GM12892 (cell line): ENCODE data around the gene FOXL2.
"Not testable (repeated sequence)": the region's sequence is repeated elsewhere in the genome, so short reads cannot be mapped to it uniquely, and the experiment has no call there.

Experiments
- DNase-seq: peaks from one replicate; pipeline ENCODE4 v3.0.0; 2011; ENCODE audit not compliant: insufficient read length
- FAIRE-seq: peaks from 2 replicates; lab custom pipeline; 2011; peaks lifted over from hg19 to GRCh38; lab: Jason Lieb, UNC
- POLR2A ChIP-seq: IDR thresholded peaks from 2 replicates; pipeline ENCODE4 v1.6.1; 2011; ENCODE audit warnings: low read depth, low read length, control low read depth
- POLR2AphosphoS5 ChIP-seq: IDR thresholded peaks from 2 replicates; pipeline ENCODE4 v1.6.1; 2011; ENCODE audit warnings: low read depth, low read length, control low read depth
- TAF1 ChIP-seq: IDR thresholded peaks from 2 replicates; pipeline ENCODE4 v1.6.1; 2011; ENCODE audit warnings: low read depth, mild to moderate bottlenecking, control low read depth, low read length, borderline replicate concordance

Gene FOXL2

DNA sequence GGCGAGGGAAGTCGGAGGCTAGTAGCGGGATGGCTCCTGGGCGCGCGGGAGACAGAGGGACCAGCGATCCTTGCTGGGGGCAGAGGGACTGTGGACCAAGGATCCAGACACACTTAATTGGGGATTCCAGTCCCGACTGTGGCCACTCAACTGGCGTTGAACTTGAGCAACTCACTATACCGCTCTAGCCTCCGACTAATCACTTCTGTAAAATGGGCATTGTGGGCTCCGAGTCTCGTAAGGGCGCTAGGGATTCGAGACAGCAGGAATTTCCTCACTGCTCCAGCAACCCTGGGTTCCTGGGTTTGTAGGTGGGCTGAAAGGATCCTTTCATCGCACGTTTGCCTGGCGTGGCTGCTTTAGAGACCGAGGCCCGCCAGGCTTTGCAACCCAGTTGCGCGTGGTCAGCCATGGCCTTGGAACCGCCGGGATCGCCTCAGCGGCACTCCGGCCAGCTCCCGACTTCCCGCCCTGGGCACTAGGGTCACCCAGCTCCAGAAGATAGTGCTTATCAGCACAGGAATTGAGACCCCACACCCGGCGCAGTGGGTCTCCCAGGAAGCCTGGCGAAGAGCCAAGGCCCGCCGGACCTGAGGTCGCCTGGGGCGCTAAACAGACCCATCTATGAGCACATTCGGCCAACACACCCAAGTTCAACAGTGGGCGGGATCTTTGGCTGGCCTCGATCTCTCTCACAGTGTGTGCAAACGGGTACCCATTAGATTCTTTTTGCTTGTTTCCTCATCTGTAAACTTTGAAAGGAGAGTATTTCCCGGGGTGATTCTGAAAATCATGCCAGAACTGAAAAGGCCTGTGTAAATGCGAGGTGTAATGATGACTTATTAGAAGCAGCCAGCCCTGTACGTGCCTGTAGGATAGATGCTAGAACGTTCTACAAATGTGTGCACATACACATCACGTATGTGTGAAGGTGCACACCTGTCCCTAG lies 9.9 kb downstream of the FOXL2 start:
- FAIRE-seq (no peak), DNase-seq (no peak)

DNA sequence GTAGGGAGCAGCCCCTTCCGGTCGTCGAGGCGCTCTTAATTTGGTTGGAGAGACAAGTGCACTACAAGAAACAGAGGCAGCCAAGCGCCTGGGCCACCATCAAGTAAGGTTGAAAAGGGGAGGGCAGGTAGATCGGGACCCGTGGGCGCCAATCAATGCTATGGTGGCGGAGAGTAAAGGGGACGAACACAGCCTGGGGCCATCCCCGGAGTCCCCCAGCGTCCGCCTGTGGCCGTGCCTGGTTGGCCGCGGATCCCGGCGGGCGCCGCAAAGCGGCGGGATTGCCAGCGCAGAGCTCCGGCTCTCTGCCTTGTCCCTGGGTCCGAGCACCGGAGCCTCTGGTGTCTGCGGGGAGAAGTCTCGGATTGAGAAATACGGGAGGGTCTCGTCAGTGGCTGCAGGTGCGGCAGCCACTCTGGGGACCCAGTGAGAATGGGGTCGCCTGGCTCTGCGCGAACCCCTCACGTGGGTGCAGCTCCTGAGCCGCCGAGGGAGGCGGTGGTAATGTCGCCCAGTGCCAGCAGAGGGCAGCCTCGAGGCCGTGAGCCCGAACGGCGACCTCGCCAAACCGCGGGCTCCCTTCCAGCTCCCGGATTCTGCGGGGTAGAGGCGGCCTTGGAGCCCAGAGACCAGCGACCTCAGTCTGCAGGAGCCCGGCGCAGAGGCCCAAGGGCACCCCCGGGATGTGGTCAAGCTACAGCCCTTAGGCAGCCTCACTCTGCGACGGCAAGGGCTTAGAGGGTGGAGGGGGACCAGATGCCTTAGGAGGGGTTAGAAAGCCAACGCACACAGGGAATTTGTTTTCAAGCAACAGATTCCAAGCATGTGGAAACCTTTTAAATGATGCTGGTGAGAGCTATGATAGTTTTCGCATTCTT lies 10.8 kb downstream of the FOXL2 start:
- TF ChIP-seq POLR2A (no peak), TAF1 (no peak)
- DNase-seq (peak; percentile 88), FAIRE-seq (peak; percentile 30)

More for the DNA sequence above, 9.9 kb downstream of the FOXL2 start:
- TF ChIP-seq POLR2A (no peak), POLR2AphosphoS5 (no peak), TAF1 (no peak)

DNA sequence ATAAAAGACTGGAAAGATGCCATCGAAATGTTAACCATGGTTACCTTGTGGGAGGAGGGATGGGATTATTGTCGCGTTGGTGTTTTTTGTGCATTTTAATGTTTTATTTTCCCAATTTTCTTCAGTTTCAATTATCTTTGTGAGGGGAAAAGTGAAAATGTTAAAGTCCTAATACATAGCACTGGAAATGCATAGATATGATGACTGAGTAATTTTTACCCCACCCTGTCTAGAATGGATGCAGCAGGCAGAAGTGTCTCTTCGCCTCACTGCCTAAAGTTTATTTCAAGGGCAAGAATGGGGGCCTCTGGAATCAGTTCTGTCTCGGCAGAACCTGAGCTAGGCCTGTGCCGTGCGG lies 11.5 kb downstream of the FOXL2 start:
- TF ChIP-seq TAF1 (no peak), POLR2A (no peak), POLR2AphosphoS5 (no peak)
- FAIRE-seq = no peak

DNA sequence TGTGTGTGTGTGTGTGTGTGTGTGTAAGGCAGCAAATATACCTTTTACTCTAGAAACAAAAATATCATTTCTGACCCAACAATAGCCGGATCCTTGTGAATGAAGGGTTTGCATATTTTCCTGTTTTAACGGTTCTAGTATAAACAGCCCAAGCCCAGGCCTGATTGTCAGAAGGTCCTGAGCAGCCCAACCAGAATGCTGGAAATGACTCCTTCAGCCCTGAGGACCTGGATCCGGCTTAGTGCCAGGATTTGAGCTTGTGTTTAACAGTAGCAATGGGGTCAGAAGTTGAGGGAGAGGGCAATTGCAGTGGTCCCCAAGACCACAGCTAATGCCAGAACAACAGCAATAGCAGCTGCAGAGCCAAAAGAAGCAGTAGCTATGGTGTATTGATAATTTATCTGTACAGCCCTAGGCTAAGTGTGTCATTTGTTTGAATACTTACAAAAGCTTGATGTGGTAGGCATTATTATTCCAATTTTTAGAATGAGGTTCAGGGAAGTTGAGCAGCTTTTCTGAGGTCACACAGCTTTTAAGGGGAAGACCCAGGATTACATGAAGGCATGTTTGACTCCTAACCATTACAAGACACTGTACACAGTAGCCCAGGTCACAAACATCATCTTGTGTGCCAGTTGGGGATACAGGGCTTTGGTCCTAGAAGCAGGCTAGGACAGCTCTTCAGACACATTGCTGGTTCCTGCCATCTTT lies 12.8 kb downstream of the FOXL2 start:
- FAIRE-seq = no peak
- no peak for DNase-seq
- no peak for TF ChIP-seq TAF1
- no peak for TF ChIP-seq POLR2AphosphoS5
- TF ChIP-seq POLR2A = no peak

More for the DNA sequence above, 11.5 kb downstream of the FOXL2 start:
- DNase-seq = no peak

DNA sequence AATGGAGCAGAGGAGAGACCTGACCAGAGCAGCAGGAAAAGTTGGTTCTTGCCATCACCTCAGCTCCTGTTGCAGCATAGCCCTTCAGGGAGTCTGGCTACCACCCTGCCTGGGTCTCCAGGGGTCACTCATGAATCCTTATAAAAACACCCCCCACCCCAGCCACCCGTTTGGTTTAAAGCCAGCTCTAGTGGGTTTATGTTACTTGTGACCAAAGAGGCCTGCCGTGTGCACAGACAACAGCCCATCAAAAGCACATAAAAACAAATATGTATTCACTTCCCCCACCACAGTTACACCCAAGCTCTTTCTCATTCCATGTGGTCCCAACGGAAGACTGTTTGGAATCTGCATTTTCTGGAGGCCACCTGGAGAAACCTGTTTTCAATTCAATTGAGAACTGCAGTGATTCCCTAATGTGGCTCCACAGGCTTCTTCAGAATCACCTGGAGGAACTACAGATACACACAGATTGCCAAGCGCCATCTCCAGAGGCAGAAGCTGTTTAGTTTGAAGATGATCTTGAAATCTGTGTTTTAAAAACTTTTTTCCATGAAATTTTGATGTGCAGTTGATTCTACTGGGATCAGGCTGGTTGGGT lies 13.8 kb downstream of the FOXL2 start:
- TF ChIP-seq POLR2AphosphoS5 (no peak), POLR2A (no peak), TAF1 (no peak)
- no peak for DNase-seq

DNA sequence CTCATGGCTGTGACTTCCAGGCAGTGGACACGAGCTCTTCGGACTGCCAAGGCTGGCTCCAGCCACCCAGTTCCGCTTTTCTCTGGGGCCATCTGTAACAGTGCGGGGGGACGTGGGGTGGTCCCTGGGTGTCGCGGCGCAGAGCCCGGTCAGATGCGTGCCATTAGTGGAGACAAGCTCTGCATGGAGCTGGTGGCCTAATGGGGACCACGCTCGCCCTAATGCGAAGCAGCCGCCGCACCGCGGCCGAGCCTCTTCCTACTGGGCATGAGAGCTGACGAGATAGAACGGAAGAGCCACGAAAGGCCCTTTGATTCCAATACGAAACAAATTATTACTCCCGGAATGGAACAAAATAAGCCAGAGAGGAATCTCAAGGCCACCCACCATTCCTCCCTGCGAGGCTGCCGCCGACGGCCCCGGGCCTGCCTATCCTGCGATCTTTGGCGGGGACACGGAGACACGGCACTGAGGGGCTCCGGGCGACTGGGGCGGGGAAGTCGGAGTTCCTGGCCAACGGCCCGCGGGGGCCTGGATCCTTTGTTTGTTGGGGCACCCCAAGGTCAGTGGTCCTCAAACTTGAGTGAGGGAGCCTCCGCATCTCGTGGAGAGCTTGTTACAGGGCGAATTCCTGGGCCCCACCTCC lies 18.1 kb downstream of the FOXL2 start:
- DNase-seq (no peak), FAIRE-seq (no peak)
- TF ChIP-seq POLR2AphosphoS5 (no peak), TAF1 (no peak), POLR2A (no peak)

More for the DNA sequence above, 13.8 kb downstream of the FOXL2 start:
- FAIRE-seq = no peak

DNA sequence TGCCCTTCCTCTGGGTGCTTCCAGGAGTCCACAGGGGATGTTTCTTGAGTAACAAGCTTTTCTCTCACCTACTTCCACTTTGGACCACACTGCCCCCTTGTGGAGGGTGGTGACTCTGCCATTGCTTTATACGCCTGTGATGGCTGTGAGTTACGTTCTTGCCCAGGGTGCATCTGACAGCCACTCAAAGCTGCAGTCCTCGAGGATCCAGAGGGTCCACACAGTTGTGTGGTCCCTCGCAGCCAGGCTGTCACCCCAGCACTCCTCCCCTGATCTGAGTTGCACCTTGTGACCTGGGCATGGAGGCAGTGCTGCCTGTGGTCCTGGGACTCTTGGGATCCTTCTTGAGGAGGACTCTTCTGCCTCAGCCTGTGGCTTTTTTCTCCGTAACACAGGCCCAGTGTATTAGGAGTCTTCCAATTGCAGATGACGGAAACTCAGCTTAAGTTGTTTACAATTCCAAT lies 23.4 kb downstream of the FOXL2 start:
- DNase-seq = no peak
- TF ChIP-seq POLR2AphosphoS5 (no peak), TAF1 (no peak), POLR2A (no peak)
- FAIRE-seq = peak; percentile 86

DNA sequence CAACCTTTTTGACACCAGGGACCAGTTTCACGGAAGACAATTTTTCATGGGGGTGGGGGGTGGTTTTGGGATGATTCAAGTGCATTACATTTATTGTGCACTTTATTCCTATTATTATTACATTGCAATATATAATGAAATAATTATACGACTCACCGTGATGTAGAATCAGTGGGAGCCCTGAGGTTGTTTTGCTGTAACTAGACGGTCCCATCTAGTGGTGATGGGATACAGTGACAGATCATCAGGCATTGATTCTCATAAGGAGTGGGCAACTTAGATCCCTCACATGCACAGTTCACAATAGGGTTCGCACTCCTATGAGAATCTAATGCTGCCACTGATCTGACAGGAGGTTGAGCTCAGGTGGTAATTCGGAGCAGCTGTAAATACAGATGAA lies 24.5 kb downstream of the FOXL2 start:
- not testable (repeated sequence) for FAIRE-seq, DNase-seq

DNA sequence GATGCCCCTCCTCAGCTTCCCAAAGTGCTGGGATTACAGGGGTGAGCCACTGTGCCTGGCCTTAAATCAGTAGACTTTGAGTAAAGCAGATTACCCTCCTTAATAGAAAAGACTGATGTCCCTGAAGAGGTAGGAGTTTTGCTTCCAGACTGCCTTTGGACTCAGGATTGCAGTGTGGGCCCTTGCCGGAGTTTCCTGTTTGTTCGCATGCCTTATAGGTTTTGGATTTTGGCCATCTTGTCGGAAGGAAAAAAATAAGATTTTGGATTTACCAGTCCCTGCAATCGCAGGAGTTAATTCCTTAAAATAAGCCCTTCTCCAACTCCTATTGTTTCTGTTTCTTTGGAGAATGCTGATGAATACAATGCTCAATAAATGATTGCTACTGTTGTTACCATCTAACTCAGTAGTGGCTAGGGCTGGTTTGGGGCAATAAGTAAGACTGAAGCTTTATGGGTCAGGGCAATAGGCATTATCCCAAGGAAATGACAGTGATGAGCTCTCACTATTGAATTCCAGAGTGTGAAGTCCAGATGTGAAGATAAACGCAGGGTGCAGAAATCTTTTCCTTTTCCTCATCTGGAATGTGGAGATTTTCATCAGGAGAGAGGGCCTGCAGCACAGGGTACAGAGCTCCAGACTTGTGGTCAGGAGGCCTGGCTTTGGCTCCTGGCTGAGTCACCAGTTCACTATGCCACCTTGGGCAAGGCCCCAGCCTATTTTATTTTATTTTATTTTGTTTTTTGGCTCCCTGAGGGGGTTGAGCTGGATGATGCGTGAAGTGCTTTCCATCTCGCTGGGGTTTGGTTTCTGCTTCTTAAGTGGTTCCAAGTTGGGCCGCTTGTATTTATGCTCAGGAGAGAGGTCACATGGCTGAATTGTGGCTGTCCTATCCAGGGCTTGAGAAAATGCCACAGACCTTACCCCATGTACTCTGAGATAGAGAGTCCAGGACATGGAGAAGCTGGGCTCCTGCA lies 25.3 kb downstream of the FOXL2 start:
- DNase-seq = no peak
- FAIRE-seq = no peak
- TF ChIP-seq POLR2A = no peak
- TF ChIP-seq POLR2AphosphoS5 = no peak
